HG03575 (cell line): ENCODE data around the gene NCOA4.
"Not testable (repeated sequence)": the region's sequence is repeated elsewhere in the genome, so short reads cannot be mapped to it uniquely, and the experiment has no call there.

Experiments used
- ATAC-seq: cut with Tn5 transposase; IDR thresholded peaks from one replicate; pipeline ENCODE4 v1.9.1; 2021; ENCODE audit not compliant: unreplicated experiment, insufficient number of reproducible peaks, low FRiP score; ENCODE audit errors: extremely low read depth

NCOA4 gene

DNA sequence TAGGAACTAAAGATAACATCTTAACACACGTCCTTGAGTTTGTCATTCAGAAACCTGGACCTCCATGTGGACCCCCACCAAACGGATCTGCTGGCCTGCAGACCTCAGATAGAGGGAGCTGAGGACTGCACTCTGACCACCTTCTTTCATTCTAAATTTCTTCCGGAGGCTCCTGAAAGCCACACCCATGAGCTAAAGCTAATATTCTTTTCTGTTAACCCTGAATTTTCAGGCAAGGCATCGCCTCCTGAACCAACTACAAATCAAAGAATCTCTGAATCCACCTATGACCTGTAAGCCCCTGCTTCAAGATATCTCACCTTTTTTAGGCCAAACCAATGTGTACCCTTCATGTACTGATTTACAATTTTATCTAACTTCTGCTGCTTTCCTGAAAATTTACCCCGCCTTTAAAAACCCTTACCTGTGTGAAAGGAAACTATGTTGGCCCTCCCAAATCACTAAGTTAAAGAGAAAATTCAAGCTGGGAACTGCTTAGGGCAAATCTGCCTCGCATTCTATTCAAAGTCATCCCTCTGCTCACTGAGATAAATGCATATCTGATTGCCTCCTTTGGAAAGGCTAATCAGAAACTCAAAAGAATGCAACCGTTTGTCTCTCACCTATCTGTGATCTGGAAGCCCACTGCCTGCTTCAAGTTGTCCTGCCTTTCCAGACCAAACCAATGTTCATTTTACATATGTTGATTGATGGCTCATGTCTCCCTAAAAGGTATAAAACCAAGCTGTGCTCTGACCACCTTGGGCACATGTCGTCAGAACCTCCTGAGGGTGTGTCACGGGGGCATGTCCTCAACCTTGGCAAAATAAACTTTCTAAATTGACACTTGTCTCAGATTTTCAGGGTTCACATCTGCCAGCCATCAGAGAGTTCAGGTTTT is 23.4 kb upstream of the NCOA4 start:
- ATAC-seq: no peak

DNA sequence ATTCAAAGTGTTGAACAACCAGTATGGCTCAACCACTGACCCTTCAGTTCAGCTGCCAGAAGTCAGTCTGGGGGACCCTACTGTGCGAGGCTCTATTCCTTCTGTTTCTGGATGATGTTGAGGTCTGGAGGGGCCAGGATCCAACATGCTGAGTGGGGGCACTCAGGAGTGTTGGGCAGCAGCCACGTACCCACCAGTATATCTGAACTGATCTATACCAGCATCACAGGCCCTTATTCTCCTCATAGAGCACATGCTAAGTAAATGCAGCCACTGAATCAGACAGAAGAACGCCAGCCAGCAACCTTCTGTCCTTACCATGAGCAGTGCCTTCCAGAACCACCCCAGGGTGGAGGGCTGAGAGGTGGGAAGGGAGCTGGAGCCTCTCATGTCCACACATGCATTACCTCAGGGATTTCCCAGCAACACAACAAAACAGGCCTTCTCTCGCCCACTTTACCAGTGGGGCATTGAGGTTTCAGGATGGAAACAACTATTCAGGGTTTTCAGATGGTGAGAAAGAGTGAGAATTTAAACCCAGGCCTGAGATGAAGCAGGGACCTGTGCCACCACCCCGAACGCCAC is 22.5 kb upstream of the NCOA4 start:
- ATAC-seq: no peak

- no peak for ATAC-seq
These were observed 21.8 kb upstream of the NCOA4 start for GRCh38 chr10:46052057-46052790.

- ATAC-seq: no peak
These were observed 20.7 kb upstream of the NCOA4 start for GRCh38 chr10:46050941-46051623.

DNA sequence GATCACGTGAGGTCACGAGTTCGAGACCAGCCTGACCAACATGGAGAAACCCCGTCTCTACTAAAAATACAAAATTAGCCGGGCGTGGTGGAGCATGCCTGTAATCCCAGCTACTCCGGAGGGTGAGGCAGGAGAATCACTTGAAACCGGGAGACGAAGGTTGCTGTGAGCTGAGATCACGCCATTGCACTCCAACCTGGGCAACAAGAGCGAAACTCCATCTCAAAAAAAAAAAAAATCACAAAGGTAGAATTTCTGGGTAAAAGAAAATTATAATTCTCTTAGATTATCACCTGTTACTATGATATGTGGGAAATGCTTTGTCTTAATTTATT is 19.0 kb upstream of the NCOA4 start:
- not testable (repeated sequence) for ATAC-seq

- ATAC-seq: no peak
These were observed 17.7 kb upstream of the NCOA4 start for GRCh38 chr10:46048152-46048551.

GRCh38 chr10:46046261-46046660 is 15.8 kb upstream of the NCOA4 start, which contains the start of gene MSMB:
Gene MSMB (minus strand): TSS chr10:46046269. CDS start chr10:46046237, 32 bp downstream.
- no peak for ATAC-seq

GRCh38 chr10:46042527-46042926 is 12.1 kb upstream of the NCOA4 start:
- ATAC-seq: no peak

- no peak for ATAC-seq
These were observed 9.6 kb upstream of the NCOA4 start for GRCh38 chr10:46040004-46040403.

GRCh38 chr10:46037107-46037825 is 6.8 kb upstream of the NCOA4 start:
- ATAC-seq: no peak

- ATAC-seq: no peak
These were observed 5.8 kb upstream of the NCOA4 start for GRCh38 chr10:46035923-46036849.

DNA sequence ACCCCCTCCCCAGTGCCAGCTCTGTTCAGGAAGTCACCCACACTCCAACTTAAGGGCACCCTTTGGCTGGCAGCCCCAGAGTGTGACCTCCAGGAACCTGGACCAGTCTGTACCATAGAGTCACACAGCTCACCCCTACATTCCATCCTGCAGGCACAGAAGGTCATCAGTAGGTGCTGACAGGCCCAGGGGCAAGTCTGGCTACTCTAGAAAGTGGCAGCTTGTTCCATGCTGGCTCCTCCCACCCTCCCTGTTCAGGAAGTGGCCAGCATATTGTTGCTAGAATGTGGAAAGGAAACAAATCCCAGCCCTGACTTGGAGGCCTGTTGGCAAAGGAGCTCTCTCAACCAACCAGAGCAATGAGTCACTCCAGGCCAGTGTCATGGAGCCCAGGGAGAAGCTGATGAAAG is 3.2 kb upstream of the NCOA4 start:
- ATAC-seq: no peak

DNA sequence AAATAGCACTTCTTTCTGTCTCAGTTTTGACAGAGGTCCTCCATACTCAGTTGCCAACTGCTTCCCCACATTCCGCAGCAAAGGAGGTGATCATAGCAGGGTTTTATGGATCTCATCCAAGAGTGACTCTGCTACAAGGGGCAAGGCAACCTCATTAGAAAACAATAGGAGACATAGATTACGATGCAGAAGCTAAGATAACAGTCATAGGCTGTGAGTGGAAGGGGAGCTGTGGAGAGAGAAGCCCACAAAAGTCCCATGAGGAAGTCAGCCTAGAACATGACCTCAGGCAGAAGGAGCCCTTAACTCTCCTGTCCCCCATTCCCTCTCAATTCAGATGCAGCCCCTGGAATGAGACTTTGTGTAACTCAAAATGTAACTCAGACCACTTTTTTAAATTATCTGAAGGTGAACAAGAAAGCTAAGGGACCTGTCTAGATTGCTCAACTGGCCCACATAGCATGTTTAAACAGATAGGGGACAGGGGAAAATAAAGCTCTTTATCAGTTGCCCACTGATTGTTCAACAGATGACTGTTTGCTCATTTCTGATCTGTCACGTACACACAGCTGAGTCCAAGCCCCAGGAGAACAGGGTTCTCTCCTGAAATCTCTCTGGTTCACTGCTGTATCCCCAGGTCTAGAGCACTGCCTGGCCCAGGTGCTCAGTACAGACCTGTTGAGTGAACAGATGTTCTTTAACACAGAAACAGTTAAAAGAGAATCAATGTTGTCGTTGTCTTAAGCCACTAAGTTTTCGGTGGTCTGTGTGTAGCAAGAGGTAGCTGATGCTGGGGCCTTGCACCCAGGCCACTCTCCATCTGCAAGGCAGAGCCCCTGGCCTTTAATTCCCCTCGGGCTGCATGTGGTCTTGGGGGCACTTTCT is 1.5 kb upstream of the NCOA4 start:
- no peak for ATAC-seq

GRCh38 chr10:46029461-46030030 is 877 bp downstream of the NCOA4 start:
- ATAC-seq: no peak

DNA sequence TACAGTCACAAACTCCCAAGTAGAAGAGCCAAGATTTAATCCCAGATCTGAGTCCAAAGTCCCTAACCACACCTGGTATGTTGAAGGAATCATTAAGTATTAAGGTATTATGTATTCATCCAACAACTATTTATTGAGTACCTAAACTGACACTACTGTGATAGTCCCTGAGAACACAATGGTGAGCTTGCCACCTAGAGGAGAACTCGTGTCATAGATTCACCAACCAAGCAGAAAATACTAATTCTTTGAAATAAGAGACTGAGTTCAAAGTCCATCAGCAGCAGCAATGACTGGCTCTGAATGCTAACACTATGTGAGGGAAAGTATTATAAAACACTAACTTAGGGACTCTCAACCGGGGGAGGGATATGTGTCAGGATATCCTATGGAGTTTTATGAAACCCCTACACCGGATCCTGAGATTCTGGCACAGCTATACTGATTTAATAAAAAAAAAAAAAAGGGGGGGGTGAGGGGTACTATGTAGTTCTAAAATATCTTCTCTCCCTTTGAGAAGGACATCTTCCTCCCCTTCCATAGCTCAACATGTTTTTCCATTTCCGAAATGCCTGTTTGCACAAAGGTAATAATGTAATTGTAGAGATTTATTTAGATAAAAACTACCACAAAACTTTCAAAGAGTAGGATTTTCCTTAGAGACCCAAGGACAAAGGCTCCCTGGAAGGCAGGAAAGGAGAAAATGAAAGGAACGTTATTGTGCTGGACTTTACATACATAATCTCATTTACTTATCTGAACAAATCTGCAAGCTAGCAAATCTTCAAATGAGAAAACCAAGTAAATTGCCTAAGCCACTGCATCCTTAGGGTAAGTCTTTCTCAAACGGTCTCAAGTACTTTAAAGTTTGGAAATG is 1.6 kb downstream of the NCOA4 start:
- no peak for ATAC-seq

DNA sequence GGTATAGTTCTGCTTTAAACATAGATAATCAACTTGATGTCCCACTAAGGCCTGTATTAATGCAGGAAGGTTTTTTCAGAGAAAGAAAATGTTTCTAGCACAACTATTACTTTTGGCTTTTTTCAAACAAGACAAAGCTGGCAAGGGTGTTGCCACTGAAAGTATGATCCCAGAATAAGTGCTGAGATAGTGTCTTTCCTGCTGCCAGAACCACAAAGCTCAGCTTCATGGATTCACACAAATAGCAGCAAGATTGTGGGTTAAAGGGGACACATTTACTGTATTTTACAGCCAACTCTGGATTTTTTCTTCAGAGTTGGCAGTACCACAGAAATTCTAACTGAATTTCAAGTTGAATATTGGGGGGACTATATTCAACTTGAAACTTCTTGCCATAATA is 4.3 kb downstream of the NCOA4 start:
- ATAC-seq: no peak
